Measurements from ENCODE around the gene PTPRE.

The PTPRE gene

DNA sequence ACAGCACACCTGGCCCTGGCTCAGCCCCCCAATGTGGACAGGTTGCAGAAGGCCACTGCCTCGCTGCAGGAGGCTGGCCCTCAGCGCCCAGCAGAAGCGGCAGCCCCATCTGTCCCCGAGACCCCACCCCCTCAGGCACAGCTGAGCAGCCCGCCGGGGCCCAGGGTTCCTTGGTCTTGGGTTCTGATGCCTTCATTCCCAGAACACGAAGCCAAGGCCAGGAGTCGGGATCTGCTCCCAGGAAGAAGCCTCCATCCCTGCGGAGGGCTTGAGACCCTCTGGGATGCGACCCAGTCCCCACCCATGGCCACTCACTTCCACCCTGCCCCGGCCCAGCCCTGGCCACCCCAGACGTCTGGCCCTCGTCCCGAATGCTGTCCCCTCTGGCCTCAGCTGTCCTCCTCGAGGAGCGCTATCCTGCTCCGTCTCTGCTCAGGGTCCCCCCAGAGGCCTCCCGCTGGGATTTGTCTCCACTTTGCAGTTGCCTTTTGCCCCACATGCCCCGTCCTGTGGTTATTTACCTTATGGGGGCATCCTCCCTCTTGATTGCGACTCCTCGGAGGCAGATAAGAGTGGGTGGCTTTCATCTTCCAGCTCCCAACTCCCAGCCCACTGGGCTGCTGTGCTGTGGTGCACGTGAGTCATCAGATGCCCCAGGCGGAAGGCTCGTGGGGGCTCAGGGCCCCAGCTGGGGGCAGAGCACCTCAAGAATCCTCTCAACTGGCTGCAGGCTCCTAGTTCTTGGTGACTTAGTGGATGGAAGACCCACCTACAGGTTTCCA, 121.8 kb downstream of the PTPRE start:
- no peak overlapping the region for H3K4me3 ChIP-seq (ENCODE audit: low read depth, low read length)
- H3K36me3 ChIP-seq (replicated peaks): no peaks in the 10 kb centered on the region
- no peaks in the 10 kb centered on the region for H3K27me3 ChIP-seq (replicated peaks)
- DNase-seq: no peak
- no peak overlapping the region for H3K27ac ChIP-seq
- TF ChIP-seq, protein P1, sequence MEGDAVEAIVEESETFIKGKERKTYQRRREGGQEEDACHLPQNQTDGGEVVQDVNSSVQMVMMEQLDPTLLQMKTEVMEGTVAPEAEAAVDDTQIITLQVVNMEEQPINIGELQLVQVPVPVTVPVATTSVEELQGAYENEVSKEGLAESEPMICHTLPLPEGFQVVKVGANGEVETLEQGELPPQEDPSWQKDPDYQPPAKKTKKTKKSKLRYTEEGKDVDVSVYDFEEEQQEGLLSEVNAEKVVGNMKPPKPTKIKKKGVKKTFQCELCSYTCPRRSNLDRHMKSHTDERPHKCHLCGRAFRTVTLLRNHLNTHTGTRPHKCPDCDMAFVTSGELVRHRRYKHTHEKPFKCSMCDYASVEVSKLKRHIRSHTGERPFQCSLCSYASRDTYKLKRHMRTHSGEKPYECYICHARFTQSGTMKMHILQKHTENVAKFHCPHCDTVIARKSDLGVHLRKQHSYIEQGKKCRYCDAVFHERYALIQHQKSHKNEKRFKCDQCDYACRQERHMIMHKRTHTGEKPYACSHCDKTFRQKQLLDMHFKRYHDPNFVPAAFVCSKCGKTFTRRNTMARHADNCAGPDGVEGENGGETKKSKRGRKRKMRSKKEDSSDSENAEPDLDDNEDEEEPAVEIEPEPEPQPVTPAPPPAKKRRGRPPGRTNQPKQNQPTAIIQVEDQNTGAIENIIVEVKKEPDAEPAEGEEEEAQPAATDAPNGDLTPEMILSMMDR (IDR thresholded peaks at IDR 0.05; ENCODE audit: low read depth, low read length, missing control alignments): no peak
- in situ Hi-C loops (cut with HindIII; ENCODE audit: low pct_ligation_motif_present, low sequenced_read_pairs): no loop called here

DNA sequence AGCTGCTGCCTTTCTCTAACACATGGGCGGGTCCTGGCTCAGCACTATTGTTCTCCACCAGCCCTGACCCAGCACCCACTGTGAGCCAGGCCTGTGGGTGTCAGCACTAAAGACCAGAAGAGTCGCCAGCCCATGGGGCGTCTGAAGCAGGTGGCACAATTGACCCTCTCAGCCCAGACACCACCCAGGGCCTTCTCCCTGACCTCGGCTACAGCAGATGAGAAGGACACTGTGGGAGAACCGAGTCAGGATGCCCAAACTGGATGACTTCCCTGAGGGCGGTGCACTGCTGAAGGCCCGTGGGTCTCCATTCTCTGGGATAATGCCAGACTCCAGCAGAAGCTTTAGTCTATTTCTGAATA, 122.4 kb downstream of the PTPRE start:
- no peak for DNase-seq
- no peak overlapping the region for H3K27ac ChIP-seq
- H3K27me3 ChIP-seq (replicated peaks): no peaks in the 10 kb centered on the region
- in situ Hi-C loops (cut with HindIII; ENCODE audit: low pct_ligation_motif_present, low sequenced_read_pairs): no loop called here
- TF ChIP-seq, protein P1 (IDR thresholded peaks at IDR 0.05; ENCODE audit: low read depth, low read length, missing control alignments): no peak
- H3K4me3 ChIP-seq (ENCODE audit: low read depth, low read length): no peak overlapping the region
- H3K36me3 ChIP-seq (replicated peaks): no peaks in the 10 kb centered on the region

DNA sequence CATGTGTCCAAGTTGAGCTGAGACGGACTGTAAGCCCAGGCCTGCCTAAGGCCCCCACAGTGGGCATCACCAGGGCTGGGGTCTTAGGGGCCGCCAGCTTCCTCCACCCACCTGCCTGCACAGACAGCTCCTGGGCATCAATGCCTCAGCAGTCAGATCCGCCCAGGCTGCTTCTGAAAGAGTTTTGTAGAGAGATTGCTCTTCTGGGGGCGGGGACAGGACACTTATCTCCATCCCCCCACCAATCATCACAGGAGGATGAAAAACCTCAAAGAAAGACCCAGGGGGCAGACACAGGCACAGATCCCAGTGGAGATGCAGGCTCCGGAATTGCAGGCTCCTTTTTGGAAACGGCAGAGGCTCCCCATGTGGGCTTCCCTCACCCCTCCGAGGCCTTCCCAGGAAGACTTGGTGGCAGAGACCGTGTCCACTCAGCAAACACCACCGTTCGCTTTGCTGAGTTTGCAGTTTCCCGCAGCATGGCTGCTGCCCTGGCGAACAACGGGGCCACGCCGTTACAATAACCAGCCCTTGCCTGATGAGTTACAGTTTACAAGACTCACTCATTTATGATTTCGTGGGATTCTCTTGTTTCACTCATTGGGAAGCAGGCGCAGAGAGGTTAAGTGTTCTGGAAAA, 122.9 kb downstream of the PTPRE start:
- TF ChIP-seq, protein P1 (IDR thresholded peaks at IDR 0.05; ENCODE audit: low read depth, low read length, missing control alignments): no peak
- no peak overlapping the region for H3K27ac ChIP-seq
- in situ Hi-C loops (cut with HindIII; ENCODE audit: low pct_ligation_motif_present, low sequenced_read_pairs): no loop called here
- H3K4me3 ChIP-seq (ENCODE audit: low read depth, low read length): no peak overlapping the region
- no peaks in the 10 kb centered on the region for H3K36me3 ChIP-seq (replicated peaks)
- no peaks in the 10 kb centered on the region for H3K27me3 ChIP-seq (replicated peaks)
- DNase-seq: no peak

DNA sequence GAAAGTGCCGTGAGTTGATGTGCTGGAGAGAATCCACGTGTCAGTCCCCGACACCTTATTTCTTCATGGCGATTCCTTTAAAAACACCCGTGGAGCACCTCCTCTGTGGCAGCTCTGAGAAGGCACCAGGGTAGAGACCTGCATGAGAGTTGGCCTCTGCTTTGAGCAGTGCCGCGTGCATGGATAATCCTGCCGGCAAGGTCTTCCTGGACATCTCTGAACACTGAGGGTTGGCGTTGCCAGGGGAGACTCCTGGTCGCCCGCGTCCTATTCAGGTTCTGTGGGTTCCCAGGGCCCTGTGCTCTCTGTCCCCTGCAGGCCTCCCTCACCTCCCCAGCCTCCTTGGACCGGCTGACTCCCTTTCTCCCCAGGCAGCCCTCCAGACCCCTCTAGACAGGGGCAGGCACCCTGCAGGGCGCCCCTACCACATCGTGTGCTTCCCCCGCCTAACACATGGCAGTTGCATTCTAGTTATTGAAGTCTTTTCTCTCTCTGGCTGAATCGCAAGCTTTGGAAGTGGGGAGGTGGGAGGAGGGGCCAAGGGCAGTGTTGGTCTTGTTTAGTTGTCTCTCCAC, 123.7 kb downstream of the PTPRE start:
- Histone ChIP-seq H3K4me3 (ENCODE audit: low read depth, low read length) (no peak overlapping the region), H3K27ac (no peak overlapping the region), H3K36me3 (replicated peaks) (no peaks in the 10 kb centered on the region), H3K27me3 (replicated peaks) (no peaks in the 10 kb centered on the region)
- TF ChIP-seq, protein P1 (IDR thresholded peaks at IDR 0.05; ENCODE audit: low read depth, low read length, missing control alignments): no peak
- no peak for DNase-seq
- in situ Hi-C loops (cut with HindIII; ENCODE audit: low pct_ligation_motif_present, low sequenced_read_pairs): no loop called here

DNA sequence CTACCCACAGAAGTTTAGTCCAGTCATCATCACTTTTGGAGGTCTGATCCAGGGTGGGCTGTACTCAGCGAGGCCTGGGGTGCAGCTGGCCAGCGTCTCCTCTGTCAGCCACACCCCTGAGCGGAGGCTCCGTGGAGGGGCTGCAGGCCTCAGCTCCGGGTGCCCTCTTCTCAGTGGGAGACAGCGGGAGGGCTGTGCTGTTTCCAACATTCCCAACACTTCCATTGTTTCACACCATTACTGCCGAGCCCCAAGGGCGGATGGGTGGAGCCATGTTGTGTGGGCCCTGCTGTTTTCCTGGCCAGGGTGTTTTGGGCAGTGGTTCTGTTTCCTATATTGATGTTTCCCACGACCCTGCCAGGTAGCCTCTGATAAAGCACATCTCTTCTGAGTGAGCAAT, 124.3 kb downstream of the PTPRE start:
- H3K27me3 ChIP-seq (replicated peaks): no peaks in the 10 kb centered on the region
- in situ Hi-C loops (cut with HindIII; ENCODE audit: low pct_ligation_motif_present, low sequenced_read_pairs): no loop called here
- DNase-seq: no peak
- no peaks in the 10 kb centered on the region for H3K36me3 ChIP-seq (replicated peaks)
- H3K4me3 ChIP-seq (ENCODE audit: low read depth, low read length): no peak overlapping the region
- H3K27ac ChIP-seq: no peak overlapping the region
- TF ChIP-seq, protein P1 (IDR thresholded peaks at IDR 0.05; ENCODE audit: low read depth, low read length, missing control alignments): no peak

Measured in brain microvascular endothelial cell (primary cell).